ENCODE data around the gene CTXN1. TPM values are rescaled to one million over a fixed set of nuclear protein-coding genes. Genes with fewer than 3 reads are reported as not detected.

CTXN1 gene
- total RNA-seq, 1 donor from 2014 or later, result not detected

DNA sequence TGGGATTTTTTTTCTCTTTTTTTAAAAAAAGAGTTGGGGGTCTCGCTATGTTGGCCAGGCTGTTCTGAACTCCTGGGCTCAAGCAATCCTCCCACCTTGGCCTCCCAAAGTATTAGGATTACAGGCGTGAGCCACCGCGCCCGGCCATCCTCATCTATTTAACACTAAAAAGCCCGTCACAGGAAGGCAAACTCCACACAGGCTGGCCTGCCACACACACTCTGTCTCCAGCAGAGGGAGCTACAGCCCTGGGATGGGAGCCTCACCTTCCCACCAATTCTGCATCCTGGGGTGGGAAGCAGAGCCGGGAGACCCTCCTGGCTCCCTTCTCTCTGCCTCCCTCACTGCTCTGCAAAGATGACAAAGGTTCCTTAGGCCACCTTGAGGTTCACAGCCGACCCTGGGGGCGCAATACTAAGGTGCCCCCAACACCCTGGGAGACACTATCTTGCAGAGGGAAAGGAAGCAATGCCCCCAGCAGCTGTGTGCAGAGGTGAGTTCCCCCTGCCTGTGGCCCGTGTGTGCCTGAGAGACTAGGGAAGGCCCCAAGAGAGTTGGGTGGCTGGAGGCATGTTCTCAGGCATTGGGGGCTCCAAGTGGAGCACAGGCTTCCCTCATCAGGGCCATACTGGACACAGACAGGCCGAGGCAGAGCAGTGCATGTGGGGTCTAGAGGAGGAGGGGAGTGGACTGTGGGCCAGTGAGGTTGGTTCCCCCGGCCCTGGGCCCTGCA is 44.9 kb upstream of the CTXN1 start:
- TF ChIP-seq, protein P1, sequence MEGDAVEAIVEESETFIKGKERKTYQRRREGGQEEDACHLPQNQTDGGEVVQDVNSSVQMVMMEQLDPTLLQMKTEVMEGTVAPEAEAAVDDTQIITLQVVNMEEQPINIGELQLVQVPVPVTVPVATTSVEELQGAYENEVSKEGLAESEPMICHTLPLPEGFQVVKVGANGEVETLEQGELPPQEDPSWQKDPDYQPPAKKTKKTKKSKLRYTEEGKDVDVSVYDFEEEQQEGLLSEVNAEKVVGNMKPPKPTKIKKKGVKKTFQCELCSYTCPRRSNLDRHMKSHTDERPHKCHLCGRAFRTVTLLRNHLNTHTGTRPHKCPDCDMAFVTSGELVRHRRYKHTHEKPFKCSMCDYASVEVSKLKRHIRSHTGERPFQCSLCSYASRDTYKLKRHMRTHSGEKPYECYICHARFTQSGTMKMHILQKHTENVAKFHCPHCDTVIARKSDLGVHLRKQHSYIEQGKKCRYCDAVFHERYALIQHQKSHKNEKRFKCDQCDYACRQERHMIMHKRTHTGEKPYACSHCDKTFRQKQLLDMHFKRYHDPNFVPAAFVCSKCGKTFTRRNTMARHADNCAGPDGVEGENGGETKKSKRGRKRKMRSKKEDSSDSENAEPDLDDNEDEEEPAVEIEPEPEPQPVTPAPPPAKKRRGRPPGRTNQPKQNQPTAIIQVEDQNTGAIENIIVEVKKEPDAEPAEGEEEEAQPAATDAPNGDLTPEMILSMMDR (IDR thresholded peaks at IDR 0.05), result no peak
- Mint-ChIP-seq H3K4me1 (peaks cover 1% of the 10 kb centered on the region), H3K27me3 (no peaks in the 10 kb centered on the region), H3K9me3 (no peaks in the 10 kb centered on the region), H3K36me3 (ENCODE audit: low read depth) (peaks cover 66% of the 10 kb centered on the region), H3K4me3 (no peak overlapping the region), H3K27ac (no peak overlapping the region)
- intact Hi-C loops (cut with micrococcal nuclease), result loop anchor here (1.0 kb wide), 2 partner anchors 187 to 282 kb away; no protein-coding TSS in a partner anchor
- ATAC-seq (ENCODE audit: low read depth), result peak; percentile 56
- CTCF ChIA-PET, result interaction anchor here (1.6 to 2.6 kb wide), 2 partner anchors 26 to 32 kb away, joined by 9 to 12 read pairs; partner anchors contain the start of gene TIMM44
- peak; percentile 17 for DNase-seq
- POLR2A ChIA-PET, result interaction anchor here (0.5 to 0.6 kb wide), 2 partner anchors 36 to 64 kb away, joined by 6 read pairs; no protein-coding TSS in a partner anchor

DNA sequence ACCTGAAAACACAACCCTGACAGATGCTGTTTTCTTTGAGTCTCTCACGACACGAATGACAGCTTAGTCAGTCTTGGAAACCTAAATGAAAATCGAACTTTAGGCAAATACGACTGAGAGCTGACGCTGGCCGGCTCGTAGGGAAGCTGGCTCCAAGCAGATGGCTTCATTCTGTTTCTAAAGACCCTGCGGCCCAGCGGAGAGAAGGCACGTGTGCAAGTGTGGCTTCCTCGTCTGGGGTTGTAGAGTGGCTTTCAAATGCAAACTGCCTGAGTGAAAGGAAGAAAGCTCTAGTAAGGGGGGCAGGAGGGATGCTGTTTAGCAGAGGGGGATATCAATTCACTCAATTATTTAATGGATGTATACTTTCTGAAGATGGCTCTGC is 43.6 kb upstream of the CTXN1 start:
- Mint-ChIP-seq H3K36me3 (ENCODE audit: low read depth) (peaks cover 71% of the 10 kb centered on the region), H3K4me3 (no peak overlapping the region), H3K27ac (no peak overlapping the region), H3K4me1 (peaks cover 1% of the 10 kb centered on the region), H3K27me3 (no peaks in the 10 kb centered on the region), H3K9me3 (no peaks in the 10 kb centered on the region)
- CTCF ChIA-PET, result interaction anchor here (0.9 to 2.6 kb wide), 3 partner anchors 25 to 33 kb away, joined by 3 to 12 read pairs (median 4); partner anchors contain the start of gene TIMM44
- TF ChIP-seq, protein P1 (IDR thresholded peaks at IDR 0.05), result no peak
- ATAC-seq (ENCODE audit: low read depth) (no peak), DNase-seq (no peak)
- intact Hi-C loops (cut with micrococcal nuclease), result no loop called here
- POLR2A ChIA-PET, result no interaction called here

DNA sequence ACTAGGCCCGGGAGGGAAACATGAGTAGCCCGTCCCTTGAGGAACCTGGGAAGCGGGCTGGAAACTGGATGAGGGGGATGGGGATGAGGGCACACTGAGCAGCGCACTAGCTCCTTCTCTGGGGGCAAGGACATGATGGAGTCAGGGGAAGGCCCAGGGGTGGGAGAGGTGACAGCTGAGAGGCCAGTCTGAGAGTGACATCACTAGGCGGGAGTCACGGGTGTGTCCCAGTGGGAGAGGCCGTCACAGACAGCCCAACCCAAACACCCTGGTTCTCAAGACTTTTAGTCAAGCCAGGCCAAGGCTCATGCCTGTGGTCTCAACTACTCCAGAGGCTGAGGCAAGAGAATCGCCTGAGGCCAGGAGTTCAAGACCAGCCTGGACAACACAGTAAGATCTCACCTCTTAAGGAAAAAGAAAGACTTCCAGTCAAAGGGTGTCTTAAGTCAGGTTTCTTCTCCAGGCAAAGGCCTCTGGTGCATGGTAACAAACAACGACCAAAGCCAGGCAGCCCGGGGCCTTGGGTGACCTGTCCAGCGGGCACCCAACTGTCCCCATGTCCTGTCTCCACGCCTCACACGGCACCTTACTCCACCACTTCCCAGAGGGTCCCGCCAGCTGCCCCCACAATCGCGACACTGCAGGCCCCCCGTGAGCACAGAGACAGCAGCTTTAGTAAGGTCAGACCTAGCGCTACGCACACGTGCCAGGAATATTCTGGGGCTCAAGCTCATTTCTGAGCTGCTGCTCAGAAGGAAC is 43.0 kb upstream of the CTXN1 start:
- Mint-ChIP-seq H3K4me3 (no peak overlapping the region), H3K36me3 (ENCODE audit: low read depth) (peaks cover 70% of the 10 kb centered on the region), H3K27ac (no peak overlapping the region), H3K27me3 (no peaks in the 10 kb centered on the region), H3K9me3 (no peaks in the 10 kb centered on the region), H3K4me1 (peaks cover 1% of the 10 kb centered on the region)
- DNase-seq, result no peak
- TF ChIP-seq, protein P1 (IDR thresholded peaks at IDR 0.05), result no peak
- ChIA-PET CTCF (interaction anchor here (0.9 to 2.6 kb wide), 3 partner anchors 24 to 33 kb away, joined by 3 to 12 read pairs (median 4); partner anchors contain the start of gene TIMM44), POLR2A (no interaction called here)
- ATAC-seq (ENCODE audit: low read depth), result no peak
- intact Hi-C loops (cut with micrococcal nuclease), result no loop called here

DNA sequence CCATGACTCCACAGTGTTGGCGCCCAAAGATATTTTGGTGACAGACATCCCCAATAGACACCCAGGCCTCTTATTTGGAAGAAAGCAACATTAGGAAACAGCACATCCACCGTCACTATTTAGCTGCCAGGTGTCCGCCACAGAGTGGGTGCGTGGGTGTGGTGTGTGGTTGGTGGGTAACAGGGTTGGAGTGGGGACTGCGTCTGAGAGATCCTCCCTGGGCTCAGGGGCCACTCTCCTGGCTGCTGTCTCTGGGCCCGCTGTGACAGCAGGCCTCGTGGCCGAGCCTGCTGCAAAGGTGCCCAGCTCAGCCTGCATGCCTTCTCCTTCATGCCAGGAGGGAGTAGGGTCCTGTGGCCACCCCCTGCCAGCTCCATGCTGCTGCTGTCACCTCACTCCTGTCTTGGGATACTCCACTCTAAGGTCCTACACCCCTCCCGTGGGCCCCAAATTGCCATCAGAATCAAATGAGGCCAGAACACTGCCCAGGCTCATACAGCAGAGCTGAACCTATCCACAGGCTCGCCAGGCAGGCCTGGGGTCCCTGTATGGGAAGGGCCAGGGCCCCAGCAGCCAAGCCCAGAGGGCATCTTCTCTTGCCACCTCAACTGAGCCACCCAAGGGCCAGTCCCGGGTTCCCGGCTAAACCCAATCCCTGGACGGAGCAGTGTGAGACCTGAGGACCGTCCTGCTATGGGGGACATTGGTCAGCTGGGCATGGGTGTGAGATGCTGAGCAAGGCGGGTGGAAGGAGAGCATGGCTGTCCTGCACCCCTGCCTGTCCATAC is 42.3 kb upstream of the CTXN1 start:
- Mint-ChIP-seq H3K9me3 (no peaks in the 10 kb centered on the region), H3K4me1 (peaks cover 1% of the 10 kb centered on the region), H3K36me3 (ENCODE audit: low read depth) (peaks cover 70% of the 10 kb centered on the region), H3K27me3 (no peaks in the 10 kb centered on the region), H3K27ac (no peak overlapping the region), H3K4me3 (no peak overlapping the region)
- ATAC-seq (ENCODE audit: low read depth), result no peak
- TF ChIP-seq, protein P1 (IDR thresholded peaks at IDR 0.05), result no peak
- no peak for DNase-seq
- ChIA-PET CTCF (no interaction called here), POLR2A (interaction anchor here (1.7 kb wide), 1 partner anchor 24 kb away, joined by 4 read pairs; the partner anchor contains the start of gene TIMM44)
- intact Hi-C loops (cut with micrococcal nuclease), result no loop called here
